ENCODE results near the gene SERPINA9.

SERPINA9 gene

DNA sequence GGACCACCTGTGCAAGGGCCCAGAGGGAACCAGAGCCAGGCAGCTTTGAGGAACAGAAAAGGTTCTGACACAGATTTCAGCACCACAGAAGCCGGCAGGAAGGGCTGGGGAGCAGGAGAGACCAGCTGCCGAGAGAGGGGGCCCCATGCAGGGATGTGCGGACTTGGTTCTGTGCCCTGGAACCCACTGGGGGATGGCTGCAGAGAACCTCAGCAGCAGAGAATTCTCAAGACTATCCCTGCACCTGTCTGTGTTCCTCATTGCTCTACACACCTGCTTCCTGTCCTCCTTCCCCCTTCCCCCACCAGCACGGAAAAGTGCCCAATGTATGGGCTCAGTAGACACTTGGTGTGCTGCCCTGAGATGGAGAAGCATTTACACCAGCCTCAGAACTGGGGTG, 3.2 kb downstream of the SERPINA9 start:
- H3K9ac ChIP-seq (ENCODE audit: low read length) = no peak overlapping the region
- H3K4ac ChIP-seq (ENCODE audit: low read depth in 1 of 2, low read length in 2 of 2) = no peak overlapping the region
- no peak overlapping the region for H4K91ac ChIP-seq (ENCODE audit: low read length)
- H3K27ac ChIP-seq (ENCODE audit: low read length, poor library complexity, severe bottlenecking) = no peak overlapping the region
- H3K4me1 ChIP-seq (ENCODE audit: control insufficient read depth, insufficient read depth, low read depth, low read length) = peaks cover 16% of the 10 kb centered on the region
- H2BK120ac ChIP-seq (ENCODE audit: low read depth, low read length) = no peak overlapping the region
- no peak overlapping the region for H2AFZ ChIP-seq (ENCODE audit: low read depth, low read length)
- H3K4me2 ChIP-seq (ENCODE audit: low read length, poor library complexity, severe bottlenecking) = no peak overlapping the region
- peaks cover 0 to 42% of the 10 kb centered on the region in 2 experiments for H3K27me3 ChIP-seq (ENCODE audit: control insufficient read depth in 1 of 2, insufficient read depth in 1 of 2, low read length in 2 of 2)
- H3K23ac ChIP-seq (ENCODE audit: low read length in 2 of 2) = no peak overlapping the region
- no peak for DNase-seq
- H2AK5ac ChIP-seq (ENCODE audit: low read length, severe bottlenecking) = no peak overlapping the region
- H4K8ac ChIP-seq (ENCODE audit: low read length) = no peak overlapping the region
- WGBS = 65% methylated on average over 4 of the region's 4 CpGs
- H2BK5ac ChIP-seq (ENCODE audit: low read depth, low read length, poor library complexity, severe bottlenecking) = no peak overlapping the region
- H3K14ac ChIP-seq (ENCODE audit: low read length in 2 of 2) = no peak overlapping the region
- H3K18ac ChIP-seq (ENCODE audit: low read depth in 1 of 2, low read length in 2 of 2) = no peak overlapping the region
- peaks cover 8% of the 10 kb centered on the region for H3K9me3 ChIP-seq (ENCODE audit: control insufficient read depth, low read length)
- no peaks in the 10 kb centered on the region for H3K79me1 ChIP-seq (replicated peaks; ENCODE audit: low read length, poor library complexity, severe bottlenecking)
- no peak overlapping the region for H2BK15ac ChIP-seq (ENCODE audit: low read depth, poor library complexity, severe bottlenecking)
- no peak overlapping the region for H2BK12ac ChIP-seq (ENCODE audit: low read length in 2 of 2)
- H3K36me3 ChIP-seq (ENCODE audit: control insufficient read depth in 1 of 2, insufficient read depth in 2 of 2, low read depth in 1 of 2, low read length in 2 of 2) = no peaks in the 10 kb centered on the region
- H3K4me3 ChIP-seq (ENCODE audit: insufficient read depth in 1 of 2, low read depth in 1 of 2, low read length in 2 of 2) = no peak overlapping the region

DNA sequence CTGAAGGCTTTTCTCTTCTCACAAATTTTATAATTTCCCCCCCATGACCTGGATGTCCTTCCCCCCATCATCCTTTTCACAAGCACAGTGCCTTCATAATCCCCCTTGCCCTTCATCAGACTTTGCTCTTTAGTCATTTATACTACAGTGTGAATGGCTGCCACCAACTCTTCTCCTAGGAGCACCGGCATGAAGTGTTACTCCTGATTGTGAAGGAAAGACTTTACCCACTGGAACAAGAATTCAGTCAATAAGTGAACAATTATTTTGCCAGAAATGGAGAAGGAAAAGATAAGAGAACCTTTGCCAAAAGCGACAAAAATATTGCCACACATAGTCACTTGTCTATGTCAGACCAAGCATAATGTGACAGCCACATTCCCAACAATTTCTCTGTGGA, 5.0 kb downstream of the SERPINA9 start:
- peaks cover 16% of the 10 kb centered on the region for H3K4me1 ChIP-seq (ENCODE audit: control insufficient read depth, insufficient read depth, low read depth, low read length)
- H2BK15ac ChIP-seq (ENCODE audit: low read depth, poor library complexity, severe bottlenecking) = no peak overlapping the region
- H3K23ac ChIP-seq (ENCODE audit: low read length in 2 of 2) = no peak overlapping the region
- no peak overlapping the region for H2BK120ac ChIP-seq (ENCODE audit: low read depth, low read length)
- H3K27me3 ChIP-seq (ENCODE audit: control insufficient read depth in 1 of 2, insufficient read depth in 1 of 2, low read length in 2 of 2) = peaks cover 0 to 53% of the 10 kb centered on the region in 2 experiments
- no peak overlapping the region for H3K4me3 ChIP-seq (ENCODE audit: insufficient read depth in 1 of 2, low read depth in 1 of 2, low read length in 2 of 2)
- no peaks in the 10 kb centered on the region for H3K36me3 ChIP-seq (ENCODE audit: control insufficient read depth in 1 of 2, insufficient read depth in 2 of 2, low read depth in 1 of 2, low read length in 2 of 2)
- H3K14ac ChIP-seq (ENCODE audit: low read length in 2 of 2) = no peak overlapping the region
- H3K79me1 ChIP-seq (replicated peaks; ENCODE audit: low read length, poor library complexity, severe bottlenecking) = no peaks in the 10 kb centered on the region
- no peak for DNase-seq
- 100% methylated on average over 1 of the region's 2 CpGs for WGBS
- H3K4ac ChIP-seq (ENCODE audit: low read depth in 1 of 2, low read length in 2 of 2) = no peak overlapping the region
- H3K9ac ChIP-seq (ENCODE audit: low read length) = no peak overlapping the region
- no peak overlapping the region for H4K8ac ChIP-seq (ENCODE audit: low read length)
- H3K9me3 ChIP-seq (ENCODE audit: control insufficient read depth, low read length) = no peaks in the 10 kb centered on the region
- no peak overlapping the region for H2AK5ac ChIP-seq (ENCODE audit: low read length, severe bottlenecking)
- H3K27ac ChIP-seq (ENCODE audit: low read length, poor library complexity, severe bottlenecking) = no peak overlapping the region
- H2BK12ac ChIP-seq (ENCODE audit: low read length in 2 of 2) = no peak overlapping the region
- no peak overlapping the region for H2AFZ ChIP-seq (ENCODE audit: low read depth, low read length)
- H2BK5ac ChIP-seq (ENCODE audit: low read depth, low read length, poor library complexity, severe bottlenecking) = no peak overlapping the region
- H4K91ac ChIP-seq (ENCODE audit: low read length) = no peak overlapping the region
- no peak overlapping the region for H3K4me2 ChIP-seq (ENCODE audit: low read length, poor library complexity, severe bottlenecking)
- no peak overlapping the region for H3K18ac ChIP-seq (ENCODE audit: low read depth in 1 of 2, low read length in 2 of 2)

DNA sequence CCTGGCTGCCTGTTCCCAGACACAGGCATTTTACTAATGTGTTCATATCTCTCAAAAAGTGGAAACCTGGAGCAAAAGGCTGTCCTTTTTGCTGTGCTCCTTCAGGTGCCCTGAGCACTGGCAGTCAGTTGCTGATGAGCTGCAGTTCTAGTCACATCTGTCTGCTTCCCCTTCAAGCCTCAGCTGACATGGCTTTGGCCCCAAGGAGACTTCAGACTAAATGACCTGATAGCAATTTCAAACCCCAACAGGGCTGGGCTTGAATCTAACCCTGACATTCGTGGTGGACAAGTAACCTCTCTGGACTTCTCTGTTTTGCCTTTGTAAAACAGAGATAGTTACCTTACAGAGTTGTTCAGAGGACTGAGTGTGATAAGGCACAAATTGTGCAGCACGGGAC, 5.7 kb downstream of the SERPINA9 start:
- Histone ChIP-seq H2BK5ac (ENCODE audit: low read depth, low read length, poor library complexity, severe bottlenecking) (no peak overlapping the region), H2BK120ac (ENCODE audit: low read depth, low read length) (no peak overlapping the region), H3K27me3 (ENCODE audit: control insufficient read depth in 1 of 2, insufficient read depth in 1 of 2, low read length in 2 of 2) (peaks cover 0 to 55% of the 10 kb centered on the region in 2 experiments), H2AFZ (ENCODE audit: low read depth, low read length) (no peak overlapping the region), H3K4ac (ENCODE audit: low read depth in 1 of 2, low read length in 2 of 2) (no peak overlapping the region), H3K18ac (ENCODE audit: low read depth in 1 of 2, low read length in 2 of 2) (no peak overlapping the region), H3K4me2 (ENCODE audit: low read length, poor library complexity, severe bottlenecking) (no peak overlapping the region), H3K9ac (ENCODE audit: low read length) (no peak overlapping the region), H3K23ac (ENCODE audit: low read length in 2 of 2) (no peak overlapping the region), H3K36me3 (ENCODE audit: control insufficient read depth in 1 of 2, insufficient read depth in 2 of 2, low read depth in 1 of 2, low read length in 2 of 2) (no peaks in the 10 kb centered on the region), H3K9me3 (ENCODE audit: control insufficient read depth, low read length) (no peaks in the 10 kb centered on the region), H3K79me1 (replicated peaks; ENCODE audit: low read length, poor library complexity, severe bottlenecking) (no peaks in the 10 kb centered on the region), H3K4me3 (ENCODE audit: insufficient read depth in 1 of 2, low read depth in 1 of 2, low read length in 2 of 2) (no peak overlapping the region), H2BK15ac (ENCODE audit: low read depth, poor library complexity, severe bottlenecking) (no peak overlapping the region), H4K8ac (ENCODE audit: low read length) (no peak overlapping the region), H3K14ac (ENCODE audit: low read length in 2 of 2) (no peak overlapping the region), H2BK12ac (ENCODE audit: low read length in 2 of 2) (no peak overlapping the region), H2AK5ac (ENCODE audit: low read length, severe bottlenecking) (no peak overlapping the region), H3K27ac (ENCODE audit: low read length, poor library complexity, severe bottlenecking) (no peak overlapping the region), H4K91ac (ENCODE audit: low read length) (no peak overlapping the region), H3K4me1 (ENCODE audit: control insufficient read depth, insufficient read depth, low read depth, low read length) (peaks cover 15% of the 10 kb centered on the region)
- DNase-seq = no peak
- 6% methylated on average over 1 of the region's 2 CpGs for WGBS

DNA sequence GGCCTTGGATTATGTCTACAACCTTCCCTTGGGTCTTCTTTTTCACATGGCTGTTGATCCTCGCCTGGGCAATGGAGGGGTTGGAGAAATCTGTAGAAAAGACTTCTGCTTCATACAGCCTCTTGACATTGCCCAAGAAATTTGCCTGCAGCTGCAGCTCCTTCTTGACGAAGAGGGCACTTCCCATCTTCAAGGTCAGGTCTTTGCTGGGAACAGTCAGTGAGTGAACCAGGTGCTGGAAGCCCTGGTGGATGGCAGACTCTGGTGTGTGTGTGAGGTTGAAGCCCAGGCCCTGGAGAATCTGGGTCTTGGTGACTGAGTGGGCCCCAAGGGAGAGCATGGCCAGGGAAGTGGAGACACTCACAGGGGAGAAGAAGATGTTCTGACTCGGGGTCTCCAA, 6.7 kb downstream of the SERPINA9 start:
- no peak overlapping the region for H3K9ac ChIP-seq (ENCODE audit: low read length)
- H3K14ac ChIP-seq (ENCODE audit: low read length in 2 of 2) = no peak overlapping the region
- no peak overlapping the region for H4K8ac ChIP-seq (ENCODE audit: low read length)
- no peak overlapping the region for H3K23ac ChIP-seq (ENCODE audit: low read length in 2 of 2)
- WGBS = 53% methylated on average over 3 of the region's 3 CpGs
- H2AK5ac ChIP-seq (ENCODE audit: low read length, severe bottlenecking) = no peak overlapping the region
- no peak overlapping the region for H3K4me3 ChIP-seq (ENCODE audit: insufficient read depth in 1 of 2, low read depth in 1 of 2, low read length in 2 of 2)
- peaks cover 4% of the 10 kb centered on the region for H3K9me3 ChIP-seq (ENCODE audit: control insufficient read depth, low read length)
- H2BK5ac ChIP-seq (ENCODE audit: low read depth, low read length, poor library complexity, severe bottlenecking) = no peak overlapping the region
- no peak for DNase-seq
- no peak overlapping the region for H3K4me2 ChIP-seq (ENCODE audit: low read length, poor library complexity, severe bottlenecking)
- H3K4me1 ChIP-seq (ENCODE audit: control insufficient read depth, insufficient read depth, low read depth, low read length) = peaks cover 6% of the 10 kb centered on the region
- H2BK15ac ChIP-seq (ENCODE audit: low read depth, poor library complexity, severe bottlenecking) = no peak overlapping the region
- no peak overlapping the region for H3K4ac ChIP-seq (ENCODE audit: low read depth in 1 of 2, low read length in 2 of 2)
- H4K91ac ChIP-seq (ENCODE audit: low read length) = no peak overlapping the region
- H3K36me3 ChIP-seq (ENCODE audit: control insufficient read depth in 1 of 2, insufficient read depth in 2 of 2, low read depth in 1 of 2, low read length in 2 of 2) = no peaks in the 10 kb centered on the region
- no peak overlapping the region for H2AFZ ChIP-seq (ENCODE audit: low read depth, low read length)
- H2BK12ac ChIP-seq (ENCODE audit: low read length in 2 of 2) = no peak overlapping the region
- H2BK120ac ChIP-seq (ENCODE audit: low read depth, low read length) = no peak overlapping the region
- no peak overlapping the region for H3K18ac ChIP-seq (ENCODE audit: low read depth in 1 of 2, low read length in 2 of 2)
- H3K79me1 ChIP-seq (replicated peaks; ENCODE audit: low read length, poor library complexity, severe bottlenecking) = no peaks in the 10 kb centered on the region
- H3K27ac ChIP-seq (ENCODE audit: low read length, poor library complexity, severe bottlenecking) = no peak overlapping the region
- peaks cover 0 to 57% of the 10 kb centered on the region in 2 experiments for H3K27me3 ChIP-seq (ENCODE audit: control insufficient read depth in 1 of 2, insufficient read depth in 1 of 2, low read length in 2 of 2)

All from mesenchymal stem cell (in vitro differentiated cells and primary cell).